Amniotic stem cell (primary cell): Measurements from ENCODE around the gene PHLPP1.

Experiments
- DNase-seq: peaks from one replicate; lab custom pipeline; 2025; lab: John Stamatoyannopoulos, UW

Gene PHLPP1

DNA sequence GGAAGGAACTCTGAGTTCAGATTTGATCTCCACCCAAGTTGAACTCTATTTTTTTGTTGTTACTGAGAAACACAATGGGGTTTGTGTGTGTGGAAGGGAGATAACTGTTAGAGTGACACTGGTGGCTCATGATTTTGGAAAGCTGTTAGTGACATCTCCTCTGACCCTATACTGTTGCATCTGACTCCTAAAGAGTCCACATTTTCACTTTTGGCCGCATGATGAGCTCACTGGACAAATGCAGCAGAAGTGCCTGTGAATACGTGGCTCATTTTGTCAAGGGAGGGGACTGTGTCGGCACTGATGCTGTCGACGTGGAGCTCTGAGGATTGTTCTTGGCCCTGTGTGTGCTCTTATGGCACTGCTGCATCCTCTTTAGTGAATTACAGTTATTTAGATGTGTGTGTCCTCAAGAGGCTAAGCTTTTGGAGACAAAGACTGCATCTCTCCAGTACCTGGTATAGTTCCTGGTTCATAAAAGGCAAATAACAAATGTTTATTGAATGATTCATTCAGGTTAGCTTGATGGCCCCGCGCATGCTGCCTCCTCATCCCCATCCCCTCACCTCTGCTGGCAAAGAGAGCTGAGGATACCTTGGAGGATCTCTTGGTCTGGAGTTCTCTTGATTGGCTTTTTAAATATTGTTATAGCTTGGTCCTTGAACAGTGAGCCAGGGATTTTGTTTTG is 135.4 kb downstream of the PHLPP1 start:
- DNase-seq, result no peak

DNA sequence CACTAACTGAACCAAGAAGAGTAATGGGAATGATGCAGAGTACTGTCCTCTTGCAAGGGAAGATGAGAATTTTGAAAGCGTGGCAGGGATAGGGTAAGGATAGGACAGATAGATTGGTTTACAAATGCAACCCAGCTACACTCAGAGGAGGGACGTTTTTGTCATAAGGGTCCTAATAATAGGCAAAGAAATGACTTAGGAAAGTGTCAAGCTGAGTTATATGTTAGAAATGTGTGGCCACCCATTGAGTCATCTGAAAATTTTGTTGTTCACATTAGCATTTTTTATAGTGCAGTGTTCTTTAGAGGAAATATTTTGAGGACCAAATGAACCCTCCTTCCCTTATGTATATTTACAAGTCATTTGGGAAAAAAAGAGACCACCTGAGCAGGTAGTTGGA is 137.5 kb downstream of the PHLPP1 start:
- DNase-seq, result no peak

DNA sequence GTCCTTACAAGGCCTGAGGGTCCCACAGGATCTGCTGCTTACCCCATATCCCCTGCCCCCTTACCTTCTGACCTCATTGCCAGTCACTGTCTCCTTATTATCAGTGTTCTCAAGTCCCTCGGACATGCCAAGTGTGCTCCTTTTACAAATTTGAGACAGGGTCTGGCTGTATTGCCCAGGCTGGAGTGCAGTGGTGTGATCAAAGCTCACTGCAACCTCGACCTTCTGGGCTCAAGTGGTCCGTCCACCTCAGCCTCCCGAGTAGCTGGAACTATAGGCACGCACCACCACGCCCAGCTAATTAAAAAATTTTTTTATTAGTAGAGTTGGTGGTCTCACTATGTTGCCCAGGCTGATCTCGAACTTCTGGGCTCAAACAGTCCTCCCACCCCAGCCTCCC is 141.0 kb downstream of the PHLPP1 start:
- no peak for DNase-seq

DNA sequence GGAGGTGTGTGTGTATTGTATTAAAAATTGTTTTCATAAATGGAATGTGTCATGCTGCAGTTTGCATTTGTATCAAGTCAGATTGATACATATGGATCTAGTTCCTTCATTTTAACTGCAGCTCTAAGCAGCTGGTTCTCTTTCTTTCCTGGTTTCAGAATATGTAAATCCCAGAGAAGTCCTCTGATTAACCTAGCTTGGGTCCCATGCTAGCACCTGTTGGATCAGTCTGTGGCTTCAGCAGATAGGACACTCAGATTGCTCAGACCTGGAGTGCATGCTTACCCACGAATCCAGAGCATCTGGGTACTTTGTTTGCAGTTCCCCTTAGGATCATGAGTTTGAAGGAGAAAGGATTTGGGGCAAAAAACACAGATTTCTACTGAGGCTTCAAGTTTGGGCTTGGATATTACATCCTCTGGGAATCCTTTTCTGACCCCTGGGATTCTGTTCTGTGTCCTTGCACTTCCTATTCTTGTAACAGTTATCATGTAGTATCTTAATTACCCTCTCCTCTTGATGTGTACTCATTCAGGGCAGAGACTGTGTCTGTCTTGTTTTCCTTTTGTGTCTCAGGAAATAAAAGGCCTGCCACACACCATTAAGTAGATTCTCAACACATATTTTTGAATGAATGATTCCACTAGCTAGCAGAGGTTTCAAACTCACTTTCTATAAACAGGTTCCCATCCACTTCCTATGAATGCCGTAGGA is 142.1 kb downstream of the PHLPP1 start:
- no peak for DNase-seq

DNA sequence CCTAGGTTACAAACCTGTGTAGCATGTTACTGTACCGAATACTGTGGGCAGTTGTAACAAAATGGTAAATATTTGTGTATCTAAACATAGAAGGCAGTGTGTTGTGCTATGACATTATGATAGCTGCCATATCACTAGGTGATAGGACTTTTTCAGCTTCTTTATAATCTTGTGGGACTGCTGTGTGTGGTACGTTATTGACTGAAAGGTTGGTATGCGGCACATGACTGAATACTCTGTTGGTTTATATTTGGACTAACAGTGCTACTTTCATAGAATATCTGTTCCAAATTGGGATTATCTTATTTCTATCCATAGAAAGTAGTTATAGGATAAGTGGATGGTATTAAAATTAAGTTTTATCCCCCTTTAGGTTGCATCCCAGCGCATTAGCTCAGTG is 144.7 kb downstream of the PHLPP1 start:
- DNase-seq, result no peak

DNA sequence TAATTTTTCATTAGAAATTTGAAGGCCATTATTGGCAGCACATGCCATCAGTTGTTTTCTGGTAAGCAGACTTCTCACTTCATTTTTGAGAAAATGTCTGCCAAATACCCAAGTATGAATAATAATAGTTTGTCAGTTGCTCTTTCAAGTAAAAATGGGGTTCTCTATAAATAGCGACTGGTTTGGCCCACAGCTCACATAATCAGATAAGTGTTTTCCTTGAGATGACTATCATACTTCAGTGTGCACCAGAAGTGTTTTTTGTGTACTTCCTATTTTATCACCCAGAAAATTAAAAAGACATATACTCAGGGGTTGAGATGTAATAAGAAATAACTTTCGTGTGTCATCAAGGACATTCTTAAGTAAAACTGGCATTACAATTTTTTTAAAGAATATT is 147.1 kb downstream of the PHLPP1 start:
- DNase-seq, result no peak

DNA sequence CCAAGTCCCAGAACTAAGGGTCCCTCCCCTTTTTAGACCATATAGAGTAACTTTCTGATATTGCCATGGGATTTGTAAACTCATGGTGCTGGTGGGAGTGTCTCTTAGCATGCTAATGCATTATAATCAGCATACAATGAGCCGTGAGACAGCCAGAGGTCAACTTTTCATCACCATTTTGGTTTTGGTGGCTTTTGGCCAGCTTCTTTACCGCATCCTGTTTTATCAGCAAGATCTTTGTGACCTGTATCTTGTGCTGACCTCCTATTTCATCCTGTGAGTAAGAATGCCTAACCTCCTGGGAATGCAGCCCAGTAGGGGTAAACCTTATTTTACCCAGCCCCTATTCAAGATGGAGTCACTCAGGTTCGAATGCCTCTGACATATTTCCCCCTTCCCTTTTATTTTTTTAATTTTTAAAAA is 148.2 kb downstream of the PHLPP1 start:
- no peak for DNase-seq

DNA sequence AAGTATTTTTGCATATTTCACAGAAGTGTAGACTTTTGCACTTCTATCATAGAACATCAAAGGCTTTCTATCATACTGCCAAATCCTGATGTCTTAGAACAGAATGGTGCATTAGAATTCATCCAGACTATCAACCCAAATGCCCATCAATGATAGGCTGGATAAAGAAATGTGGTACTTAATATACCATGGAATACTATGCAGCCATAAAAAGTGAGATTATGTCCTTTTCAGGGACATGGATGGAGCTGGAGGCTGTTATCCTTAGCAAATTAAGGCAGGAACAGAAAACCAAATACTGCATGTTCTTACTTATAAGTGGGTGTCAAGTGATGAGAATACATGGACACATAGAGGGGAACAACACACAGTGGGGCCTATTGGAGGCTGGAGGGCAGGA is 150.2 kb downstream of the PHLPP1 start:
- DNase-seq, result no peak

DNA sequence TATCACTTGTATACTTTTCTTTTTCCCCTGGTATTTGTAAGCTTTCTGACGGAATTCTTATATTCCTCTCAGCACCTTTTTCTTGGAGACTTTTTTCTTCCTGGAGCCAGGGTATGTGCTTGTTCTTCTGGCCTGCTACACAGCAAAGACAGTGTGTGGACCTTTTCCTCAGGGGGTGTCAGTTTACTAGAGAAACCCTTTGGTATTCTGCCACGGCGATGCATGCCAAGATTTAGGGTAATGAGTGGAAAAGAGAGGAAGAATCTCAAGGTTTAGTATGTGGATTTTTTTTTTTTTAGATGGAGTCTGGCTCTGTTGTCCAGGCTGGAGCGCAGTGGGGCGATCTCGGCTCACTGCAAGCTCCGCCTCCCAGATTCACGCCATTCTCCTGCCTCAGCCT is 152.2 kb downstream of the PHLPP1 start:
- DNase-seq, result no peak

DNA sequence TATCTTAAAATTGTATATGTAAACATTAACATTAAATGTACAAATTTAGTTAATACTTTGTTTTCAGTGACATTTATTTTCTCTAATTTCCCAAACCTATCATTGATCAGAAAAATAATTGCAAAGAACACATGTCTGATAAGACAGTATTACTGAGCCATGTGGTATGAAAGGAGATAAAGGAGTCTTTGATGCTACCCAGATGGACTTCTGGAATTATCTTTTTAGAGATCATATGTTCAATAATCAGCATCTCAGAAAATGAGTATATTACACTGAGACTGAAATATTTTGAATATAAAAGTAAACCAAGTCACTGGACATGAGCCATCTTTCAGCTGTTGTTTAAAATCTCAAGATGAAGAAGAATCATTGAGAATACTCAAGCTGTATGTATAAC is 153.3 kb downstream of the PHLPP1 start:
- DNase-seq, result no peak

DNA sequence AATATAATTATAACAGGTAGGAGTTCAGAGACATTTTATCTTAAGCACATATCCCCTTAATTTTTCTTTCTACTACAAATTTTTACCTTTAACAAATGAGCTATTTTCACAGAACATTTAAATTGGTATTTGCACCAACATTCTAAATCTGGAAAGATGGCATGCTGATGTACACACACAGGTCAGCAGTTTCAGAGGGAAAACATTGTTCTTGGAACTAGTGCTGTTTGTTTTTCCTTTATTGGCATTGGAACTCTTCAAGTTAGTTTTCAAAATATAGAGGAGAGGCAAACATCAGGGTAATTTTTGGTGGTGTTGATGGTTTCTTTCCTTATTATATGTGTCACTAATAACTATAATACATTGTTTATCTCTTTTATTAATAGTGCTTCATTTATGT is 155.3 kb downstream of the PHLPP1 start:
- DNase-seq, result no peak

DNA sequence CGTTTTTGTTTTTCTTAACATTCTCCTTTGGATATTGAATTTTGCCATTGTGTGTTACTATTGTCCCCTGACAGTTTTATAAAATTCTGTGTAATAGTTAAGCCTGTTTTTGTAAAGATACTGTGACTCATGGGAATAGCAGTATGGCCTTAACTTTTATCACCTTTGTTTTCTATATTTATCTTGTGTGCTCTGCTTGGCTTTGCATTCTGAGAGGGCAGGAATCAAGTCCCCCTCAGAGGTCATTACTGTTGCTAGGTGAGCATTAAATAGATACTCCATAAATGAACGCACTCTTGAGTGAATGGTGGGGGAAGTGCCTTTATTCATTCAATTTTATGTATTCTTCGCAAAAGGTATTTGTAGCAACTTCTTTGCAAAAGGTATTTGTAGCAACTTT is 160.0 kb downstream of the PHLPP1 start:
- DNase-seq, result no peak

DNA sequence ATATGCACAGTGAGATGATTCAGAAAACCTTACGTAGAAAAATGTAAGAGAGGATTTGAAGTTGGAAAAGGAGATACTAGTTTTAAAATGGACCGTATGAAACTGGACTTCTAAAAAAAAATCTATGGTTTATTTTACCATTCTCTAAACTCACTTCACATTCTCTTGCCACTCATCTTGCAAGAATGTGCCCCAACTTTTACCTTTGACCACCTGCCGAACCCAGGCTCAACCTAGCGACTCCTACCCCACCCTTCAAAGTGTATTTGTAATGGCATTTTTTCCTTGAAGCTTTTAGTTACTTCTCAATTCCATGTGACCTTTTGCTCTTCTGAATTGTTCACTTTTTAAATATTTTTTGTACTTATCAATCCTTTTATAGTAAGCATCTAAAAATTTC is 160.8 kb downstream of the PHLPP1 start:
- DNase-seq, result no peak

DNA sequence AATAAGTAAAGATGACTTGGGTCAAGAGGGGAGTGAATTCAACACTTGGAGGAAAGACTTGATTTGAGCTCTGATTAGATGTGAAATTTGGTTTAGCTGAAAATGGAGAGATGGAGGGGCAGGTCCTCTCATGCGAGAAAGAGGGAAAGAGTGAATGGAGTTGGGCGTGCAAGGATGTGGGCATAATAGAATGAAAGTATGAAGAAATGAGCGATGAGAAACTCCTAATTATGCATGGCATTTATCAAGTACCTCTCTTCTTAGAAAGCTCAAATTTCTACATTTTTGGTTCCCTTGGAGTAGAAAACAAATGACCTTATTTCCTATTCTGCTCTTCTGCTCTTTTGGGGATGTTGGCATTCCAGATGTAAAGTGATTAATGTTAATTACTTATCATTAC is 161.5 kb downstream of the PHLPP1 start:
- no peak for DNase-seq

DNA sequence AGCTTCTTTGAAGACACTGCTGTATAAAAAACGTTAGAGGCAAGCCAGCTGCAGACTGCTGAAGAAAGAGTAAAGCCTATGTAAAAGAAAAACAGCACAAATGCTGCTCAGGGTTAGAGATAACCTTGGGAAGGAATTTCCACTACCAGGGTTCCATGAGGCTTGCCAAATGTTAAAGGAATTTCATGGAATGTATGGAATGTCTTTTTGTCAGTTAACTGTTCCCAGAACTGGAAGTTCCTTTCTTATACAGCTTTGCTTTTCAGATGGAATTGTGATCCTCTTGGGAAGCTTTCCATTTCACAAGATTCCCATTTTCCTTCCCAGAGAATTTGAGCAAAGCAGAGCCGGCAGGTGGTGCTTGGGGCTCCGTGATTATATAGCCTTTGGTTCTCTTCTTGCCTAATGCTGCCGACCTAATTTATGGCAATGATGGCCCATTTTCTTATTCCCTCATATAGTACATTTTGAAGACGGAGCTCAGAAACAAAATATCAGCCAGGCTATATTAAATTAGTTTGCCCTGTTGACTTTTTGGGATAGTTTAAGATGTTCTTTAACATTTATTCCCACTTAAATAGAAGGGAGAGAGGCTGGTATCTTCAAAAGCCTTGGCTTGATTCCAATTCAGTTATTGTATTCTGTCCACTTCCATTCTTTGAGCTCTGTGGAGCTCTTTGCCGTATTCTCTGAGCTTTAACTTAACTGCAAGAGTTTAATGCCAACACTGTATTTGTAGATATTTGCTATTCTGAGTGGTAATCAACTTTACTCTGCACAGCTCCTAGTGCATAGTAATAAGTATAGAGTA is 162.3 kb downstream of the PHLPP1 start:
- DNase-seq, result peak; percentile 52

DNA sequence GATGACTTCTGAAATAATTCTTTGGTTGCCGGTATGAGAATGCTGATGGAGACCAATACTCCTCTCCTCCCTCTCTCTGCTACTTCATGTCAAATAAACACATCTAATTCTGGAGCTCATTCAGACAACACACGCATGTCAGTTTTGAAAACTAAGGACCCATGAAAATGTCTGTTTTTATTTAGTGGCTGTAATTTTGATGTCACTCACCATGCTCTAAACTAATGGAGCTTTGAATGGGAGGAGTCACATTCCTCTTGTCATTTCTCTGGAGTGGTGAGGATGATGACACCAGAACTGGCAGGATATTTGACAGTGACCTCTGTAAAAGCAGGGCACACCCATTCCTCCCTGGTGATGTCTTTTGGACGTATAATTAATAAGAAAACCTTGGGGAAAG is 163.0 kb downstream of the PHLPP1 start:
- DNase-seq, result no peak

DNA sequence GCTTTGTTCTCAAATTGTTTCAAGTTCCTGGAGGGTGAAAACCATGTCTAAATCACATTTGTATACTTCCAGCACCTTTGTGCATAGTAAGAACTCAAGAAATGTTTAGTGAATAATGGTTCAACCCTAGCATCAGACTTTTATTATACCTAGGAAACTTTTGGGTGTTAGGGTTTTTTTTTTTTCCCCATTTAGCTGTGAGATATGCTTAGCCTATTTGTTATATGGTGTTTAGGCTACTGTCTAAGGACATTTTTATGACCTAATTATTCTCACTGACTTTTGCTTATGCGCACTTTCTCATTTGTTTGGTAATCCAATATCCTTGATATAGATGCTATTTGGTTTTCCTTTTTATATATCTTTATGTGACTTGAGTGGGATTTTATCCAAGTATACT is 164.7 kb downstream of the PHLPP1 start:
- no peak for DNase-seq

DNA sequence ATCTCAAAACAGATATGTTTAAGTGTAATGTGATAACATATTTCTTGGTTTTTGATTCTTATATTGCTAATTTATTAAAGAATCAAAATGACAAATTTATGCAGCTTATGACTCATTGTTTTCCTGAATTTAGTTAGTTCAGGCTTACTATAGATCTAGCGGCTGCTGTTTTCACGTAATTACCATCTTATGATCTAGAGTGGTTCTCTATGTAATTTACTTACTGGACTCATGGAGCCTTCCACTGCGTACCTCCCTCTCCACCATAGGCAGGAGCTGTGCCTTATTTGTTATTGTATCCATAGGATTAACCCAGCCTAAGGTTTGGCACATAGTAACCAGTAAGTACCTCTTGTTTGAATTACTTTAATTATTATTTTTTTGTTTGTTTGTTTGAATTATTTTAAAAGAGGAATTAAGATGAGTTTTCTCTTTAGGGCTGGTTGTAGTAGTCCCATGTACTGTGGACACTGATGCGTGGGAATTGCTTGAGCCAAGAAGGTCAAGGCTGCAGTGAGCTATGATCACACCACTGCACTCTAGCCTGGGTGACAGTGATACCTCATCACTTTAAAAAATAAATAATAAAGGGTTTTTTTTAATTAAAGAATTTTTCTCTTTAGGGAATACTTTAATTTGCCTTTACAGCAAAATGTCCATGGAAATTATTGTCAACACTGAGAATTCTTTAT is 165.5 kb downstream of the PHLPP1 start:
- no peak for DNase-seq

DNA sequence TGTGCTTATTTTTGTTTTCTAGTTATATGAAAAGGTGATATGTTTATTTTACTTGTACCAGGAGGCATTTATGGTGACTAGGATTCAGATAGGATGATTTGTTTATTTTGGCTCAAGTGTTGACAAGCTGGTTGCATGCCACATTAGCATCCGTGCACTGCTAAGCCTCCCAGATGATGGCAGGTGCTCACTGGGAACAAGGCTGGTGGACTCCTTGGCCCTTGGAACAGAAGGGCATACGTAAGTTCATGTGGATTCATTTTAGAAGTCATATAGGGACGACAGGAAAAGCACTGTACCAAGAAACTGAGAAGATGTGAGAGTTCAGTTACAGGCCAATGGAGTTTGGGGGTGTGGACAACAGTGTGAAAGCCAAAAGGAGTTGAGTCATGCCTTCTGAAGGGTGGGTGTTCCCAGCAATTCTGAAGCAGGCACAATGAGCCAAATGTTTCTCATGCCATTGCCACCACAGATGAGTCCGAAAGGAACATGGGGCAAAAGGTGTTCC is 166.2 kb downstream of the PHLPP1 start:
- peak; percentile 83 for DNase-seq

DNA sequence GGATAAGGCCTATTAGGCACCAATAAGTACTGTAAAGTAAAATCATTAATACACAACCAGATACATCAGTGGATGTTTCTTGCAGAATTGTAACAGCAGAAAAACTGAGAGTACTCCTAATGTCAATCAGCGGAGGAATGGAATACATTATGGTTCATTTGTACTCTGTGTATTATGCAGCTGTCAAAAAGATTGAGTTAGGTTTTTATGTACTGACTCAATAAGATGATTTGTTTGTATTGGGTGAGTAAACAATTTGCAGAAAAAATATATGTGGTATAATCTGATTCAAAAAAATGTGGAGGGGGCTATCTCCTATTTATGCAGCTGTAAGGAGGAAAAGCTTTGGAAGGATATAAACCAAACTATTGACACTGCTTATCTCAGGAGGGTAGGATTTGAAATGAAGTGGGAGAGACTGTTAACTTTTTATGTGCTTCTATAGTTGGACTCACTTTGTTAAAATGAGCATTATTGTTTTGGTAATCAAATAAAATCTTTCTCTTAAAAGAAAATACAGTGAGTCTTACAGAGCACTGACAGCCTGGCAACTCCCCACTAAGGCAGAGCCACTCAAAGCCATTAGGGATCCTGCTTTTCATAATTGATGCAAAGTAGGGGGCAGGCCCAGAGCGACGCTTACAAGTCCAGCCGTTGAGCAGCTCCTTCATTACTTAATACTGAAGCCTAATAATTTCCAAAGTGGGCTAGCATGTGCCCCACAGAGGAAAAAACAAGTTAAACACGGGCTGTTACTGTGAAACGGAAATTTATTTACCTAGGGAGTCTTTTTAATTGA is 168.8 kb downstream of the PHLPP1 start:
- DNase-seq, result no peak

DNA sequence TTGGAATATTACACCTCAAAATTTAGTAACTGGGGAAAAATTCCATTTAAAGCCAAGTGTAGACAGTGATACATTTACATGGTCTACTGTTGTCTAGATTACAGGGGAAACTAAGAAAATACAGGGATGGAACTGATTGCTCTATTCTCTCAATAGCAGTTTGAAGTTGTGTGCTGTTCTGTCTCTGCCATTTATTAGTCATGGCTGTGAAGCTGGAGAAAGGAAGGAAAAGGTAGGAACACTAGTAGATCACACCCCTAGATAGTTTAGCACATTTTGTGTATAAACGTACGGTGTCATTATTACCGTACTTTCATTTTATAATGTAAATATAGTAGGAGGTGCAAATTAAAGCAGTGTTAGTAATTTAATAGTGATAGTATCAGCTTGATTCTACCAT is 170.5 kb downstream of the PHLPP1 start:
- no peak for DNase-seq
